ENCODE data around the gene ANKRD26.

DNA sequence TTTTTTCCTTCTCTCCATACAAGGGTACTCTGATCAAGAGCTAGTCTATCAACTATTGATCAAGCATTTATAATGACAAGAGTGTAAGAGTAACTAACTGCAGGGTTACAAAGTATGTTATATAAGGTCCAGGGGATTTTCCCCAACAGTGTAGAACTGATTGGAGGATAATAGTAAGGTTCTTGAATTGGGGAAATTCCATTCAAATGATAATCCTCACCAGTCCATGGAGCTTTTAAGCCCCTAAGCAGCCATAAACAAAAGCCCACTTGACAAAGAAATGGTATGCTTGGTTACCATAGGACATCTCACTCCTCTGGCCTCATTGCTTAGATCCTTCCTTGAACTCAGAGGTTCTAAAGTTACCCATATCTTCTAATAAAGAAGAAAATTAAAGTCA lies 45.6 kb upstream of the ANKRD26 start:
- TF ChIP-seq, protein P1, sequence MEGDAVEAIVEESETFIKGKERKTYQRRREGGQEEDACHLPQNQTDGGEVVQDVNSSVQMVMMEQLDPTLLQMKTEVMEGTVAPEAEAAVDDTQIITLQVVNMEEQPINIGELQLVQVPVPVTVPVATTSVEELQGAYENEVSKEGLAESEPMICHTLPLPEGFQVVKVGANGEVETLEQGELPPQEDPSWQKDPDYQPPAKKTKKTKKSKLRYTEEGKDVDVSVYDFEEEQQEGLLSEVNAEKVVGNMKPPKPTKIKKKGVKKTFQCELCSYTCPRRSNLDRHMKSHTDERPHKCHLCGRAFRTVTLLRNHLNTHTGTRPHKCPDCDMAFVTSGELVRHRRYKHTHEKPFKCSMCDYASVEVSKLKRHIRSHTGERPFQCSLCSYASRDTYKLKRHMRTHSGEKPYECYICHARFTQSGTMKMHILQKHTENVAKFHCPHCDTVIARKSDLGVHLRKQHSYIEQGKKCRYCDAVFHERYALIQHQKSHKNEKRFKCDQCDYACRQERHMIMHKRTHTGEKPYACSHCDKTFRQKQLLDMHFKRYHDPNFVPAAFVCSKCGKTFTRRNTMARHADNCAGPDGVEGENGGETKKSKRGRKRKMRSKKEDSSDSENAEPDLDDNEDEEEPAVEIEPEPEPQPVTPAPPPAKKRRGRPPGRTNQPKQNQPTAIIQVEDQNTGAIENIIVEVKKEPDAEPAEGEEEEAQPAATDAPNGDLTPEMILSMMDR (IDR thresholded peaks at IDR 0.05): no peak
- no peak for TF ChIP-seq POLR2A (IDR thresholded peaks at IDR 0.05)
